Keratinocyte (primary cell): ENCODE results near the gene DMRTA2. TPM values are rescaled to one million over a fixed set of nuclear protein-coding genes. Genes with fewer than 3 reads are reported as not detected.

Experiments used
- DNase-seq: peaks from one replicate; pipeline ENCODE4 v3.0.0-alpha.2; 2011; ENCODE audit warnings: low read depth, missing footprints, low spot score
- FAIRE-seq: peaks from 2 replicates; lab custom pipeline; 2011; peaks lifted over from hg19 to GRCh38; lab: Jason Lieb, UNC
- H2AFZ ChIP-seq: 2 replicates; pipeline ENCODE4 v1.6.0; 2012; ENCODE audit warnings: low read length, control low read depth, inconsistent platforms; ENCODE audit not compliant: control insufficient read depth
- H3K27ac ChIP-seq: 2 replicates; pipeline ENCODE4 v1.5.1; 2011; ENCODE audit warnings: low read length; ENCODE audit not compliant: control insufficient read depth, insufficient read depth
- H3K27me3 ChIP-seq: 3 replicates; pipeline ENCODE4 v1.6.0; 2011; ENCODE audit warnings: low read length; ENCODE audit not compliant: control insufficient read depth, insufficient read depth; ENCODE audit errors: extremely low read depth
- H3K36me3 ChIP-seq, 2 experiments: 2 replicates in 1 of 2; 3 replicates in 1 of 2; pipeline ENCODE4 v1.5.1; 2011; ENCODE audit warnings: low read length in 2 of 2, mild to moderate bottlenecking in 1 of 2; ENCODE audit not compliant: control insufficient read depth in 2 of 2, insufficient read depth in 2 of 2; ENCODE audit errors: extremely low read depth in 1 of 2
- H3K4me1 ChIP-seq: 3 replicates; pipeline ENCODE4 v1.5.1; 2011; ENCODE audit warnings: low read length; ENCODE audit not compliant: control insufficient read depth, insufficient read depth; ENCODE audit errors: extremely low read depth
- H3K4me2 ChIP-seq: 3 replicates; pipeline ENCODE4 v1.6.0; 2011; ENCODE audit warnings: low read depth, low read length; ENCODE audit not compliant: control insufficient read depth, insufficient read depth; ENCODE audit errors: extremely low read depth
- H3K4me3 ChIP-seq, 3 experiments: fragments of 200-600 bp in 1 of 3; sonication (generic) in 1 of 3; 2 replicates in 2 of 3; 3 replicates in 1 of 3; pipeline ENCODE4 v1.5.1; 2011 to 2016; ENCODE audit warnings: low read length in 3 of 3, mild to moderate bottlenecking in 3 of 3, control low read depth in 2 of 3, inconsistent platforms in 1 of 3, low read depth in 1 of 3, mixed read lengths in 1 of 3, mixed run types in 1 of 3, moderate library complexity in 1 of 3; ENCODE audit not compliant: control insufficient read depth in 2 of 3, insufficient read depth in 2 of 3; ENCODE audit errors: extremely low read depth in 1 of 3
- H3K79me2 ChIP-seq: 2 replicates; pipeline ENCODE4 v1.6.0; 2012; ENCODE audit warnings: low read length; ENCODE audit not compliant: control insufficient read depth, insufficient read depth
- H3K9ac ChIP-seq: 3 replicates; pipeline ENCODE4 v1.6.0; 2011; ENCODE audit warnings: low read length; ENCODE audit not compliant: control insufficient read depth, insufficient read depth; ENCODE audit errors: extremely low read depth
- H3K9me1 ChIP-seq: 3 replicates; pipeline ENCODE4 v1.6.0; 2011; ENCODE audit warnings: low read length; ENCODE audit not compliant: control insufficient read depth, insufficient read depth; ENCODE audit errors: extremely low read depth
- H3K9me3 ChIP-seq: 2 replicates; pipeline ENCODE4 v1.5.1; 2012; ENCODE audit warnings: low read depth, low read length; ENCODE audit not compliant: control insufficient read depth
- H4K20me1 ChIP-seq: 3 replicates; pipeline ENCODE4 v1.6.0; 2011; ENCODE audit warnings: low read length; ENCODE audit not compliant: control insufficient read depth, insufficient read depth; ENCODE audit errors: extremely low read depth
- EZH2 ChIP-seq: IDR thresholded peaks from one replicate; pipeline ENCODE4 v1.6.1; 2012; ENCODE audit warnings: inconsistent platforms, mild to moderate bottlenecking, low read length, moderate library complexity
- dilution Hi-C: fragments of 300-500 bp; cut with MboI; formaldehyde crosslinking; loops from one replicate; pipeline ENCODE4 v1.7.0; 2020; ENCODE audit warnings: low sequenced_read_pairs; ENCODE audit not compliant: extremely low pct_ligation_motif_present
- polyA plus RNA-seq, 5 experiments: library from polyadenylated mRNA; depleted of rRNA in 3 of 5; stranded (reverse) in 3 of 5; stranded (forward) in 1 of 5; unstranded in 1 of 5; fragments of >200 nt; gene quantifications; 1 replicate in 1 of 5; 2 replicates in 3 of 5; 3 replicates in 1 of 5; pipeline versions ENCODE4 v1.2.1 to v1.2.3, GENCODE V29; 2011 to 2012; ENCODE audit warnings: missing spikeins in 2 of 5, low read depth in 1 of 5, low replicate concordance in 1 of 5
- TF ChIP-seq, protein P1 (sequence below), 3 experiments: IDR thresholded peaks in 1 of 3; conservative IDR thresholded peaks in 1 of 3; optimal IDR thresholded peaks in 1 of 3; 2 replicates in 2 of 3; 3 replicates in 1 of 3; pipeline versions ENCODE3 to v1.5.1; 2011; ENCODE audit warnings: low read length in 3 of 3, mild to moderate bottlenecking in 3 of 3, moderate library complexity in 2 of 3, control low read depth in 1 of 3, inconsistent platforms in 1 of 3; ENCODE audit not compliant: insufficient read depth in 2 of 3; ENCODE audit errors: extremely low read depth in 1 of 3

The DMRTA2 gene
- polyA plus RNA-seq, 1 donor (not counting 4 experiments of a cell fraction or from before 2014, with no cell fraction given) = 0.01 TPM

DNA sequence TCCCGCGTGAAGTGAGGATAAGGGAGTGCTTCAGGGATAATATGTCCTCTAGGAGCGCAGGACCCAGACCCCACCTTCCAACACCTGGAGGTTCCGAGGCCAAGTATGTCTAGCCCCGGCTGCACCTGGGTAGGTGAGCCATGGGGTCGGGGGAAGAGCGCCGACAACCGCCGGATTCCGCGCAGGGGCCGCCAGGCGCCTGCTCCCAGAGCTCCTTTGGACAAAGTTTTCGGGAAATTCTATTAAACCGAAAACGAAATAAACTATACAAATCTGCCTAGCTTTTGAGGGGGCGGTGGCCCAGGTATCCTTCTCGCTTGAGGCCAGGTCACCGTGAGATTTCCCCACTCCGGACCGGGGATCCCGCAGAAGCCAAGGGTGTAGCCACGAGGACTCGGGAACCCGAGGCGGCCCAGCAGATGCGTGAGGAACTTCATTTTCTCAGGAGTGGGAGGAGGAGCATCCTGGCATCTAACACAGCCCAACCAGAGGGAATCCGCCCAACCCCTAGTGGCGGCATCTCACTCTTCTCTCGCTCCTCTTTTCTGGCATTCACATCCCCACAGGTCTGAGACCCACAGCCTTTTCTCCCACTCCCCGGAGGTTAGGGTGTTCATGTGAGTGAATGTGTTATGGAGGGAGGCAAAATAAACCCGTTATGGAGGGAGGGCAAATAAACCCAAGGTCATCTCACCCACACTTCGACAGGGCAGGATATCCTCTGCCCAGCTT, 2.3 kb upstream of the DMRTA2 start:
- TF ChIP-seq EZH2 = no peak
- TF ChIP-seq, protein P1, sequence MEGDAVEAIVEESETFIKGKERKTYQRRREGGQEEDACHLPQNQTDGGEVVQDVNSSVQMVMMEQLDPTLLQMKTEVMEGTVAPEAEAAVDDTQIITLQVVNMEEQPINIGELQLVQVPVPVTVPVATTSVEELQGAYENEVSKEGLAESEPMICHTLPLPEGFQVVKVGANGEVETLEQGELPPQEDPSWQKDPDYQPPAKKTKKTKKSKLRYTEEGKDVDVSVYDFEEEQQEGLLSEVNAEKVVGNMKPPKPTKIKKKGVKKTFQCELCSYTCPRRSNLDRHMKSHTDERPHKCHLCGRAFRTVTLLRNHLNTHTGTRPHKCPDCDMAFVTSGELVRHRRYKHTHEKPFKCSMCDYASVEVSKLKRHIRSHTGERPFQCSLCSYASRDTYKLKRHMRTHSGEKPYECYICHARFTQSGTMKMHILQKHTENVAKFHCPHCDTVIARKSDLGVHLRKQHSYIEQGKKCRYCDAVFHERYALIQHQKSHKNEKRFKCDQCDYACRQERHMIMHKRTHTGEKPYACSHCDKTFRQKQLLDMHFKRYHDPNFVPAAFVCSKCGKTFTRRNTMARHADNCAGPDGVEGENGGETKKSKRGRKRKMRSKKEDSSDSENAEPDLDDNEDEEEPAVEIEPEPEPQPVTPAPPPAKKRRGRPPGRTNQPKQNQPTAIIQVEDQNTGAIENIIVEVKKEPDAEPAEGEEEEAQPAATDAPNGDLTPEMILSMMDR (optimal IDR thresholded peaks at IDR 0.05 in 1 of 3, IDR thresholded peaks at IDR 0.05 in 1 of 3, conservative IDR thresholded peaks at IDR 0.05 in 1 of 3; ENCODE audit: extremely low read depth in 1 of 3, insufficient read depth in 2 of 3, low read length in 3 of 3) = peak in 2 of 3 experiments; percentile 13 to 23
- H3K79me2 ChIP-seq = no peaks in the 10 kb centered on the region
- DNase-seq = no peak
- FAIRE-seq = no peak
- H3K9ac ChIP-seq = no peak overlapping the region
- no peaks in the 10 kb centered on the region for H3K36me3 ChIP-seq
- dilution Hi-C loops = no loop called here
- H3K4me3 ChIP-seq = no peak overlapping the region
- no peak overlapping the region for H3K27ac ChIP-seq
- H2AFZ ChIP-seq = no peak overlapping the region
- no peaks in the 10 kb centered on the region for H3K9me3 ChIP-seq
- H3K27me3 ChIP-seq = peaks cover 98% of the 10 kb centered on the region
- H3K4me1 ChIP-seq = peaks cover 5% of the 10 kb centered on the region
- no peaks in the 10 kb centered on the region for H3K9me1 ChIP-seq
- no peak overlapping the region for H3K4me2 ChIP-seq
- H4K20me1 ChIP-seq = peaks cover 7% of the 10 kb centered on the region

GRCh38 chr1:50424884-50425375, 1.7 kb upstream of the DMRTA2 start:
- H3K9me1 ChIP-seq = no peaks in the 10 kb centered on the region
- H4K20me1 ChIP-seq = peaks cover 9% of the 10 kb centered on the region
- H3K4me3 ChIP-seq = no peak overlapping the region
- FAIRE-seq = no peak
- dilution Hi-C loops = no loop called here
- no peak overlapping the region for H3K9ac ChIP-seq
- no peak overlapping the region for H2AFZ ChIP-seq
- no peaks in the 10 kb centered on the region for H3K79me2 ChIP-seq
- H3K27me3 ChIP-seq = peaks cover 98% of the 10 kb centered on the region
- H3K9me3 ChIP-seq = no peaks in the 10 kb centered on the region
- TF ChIP-seq EZH2 = no peak
- no peaks in the 10 kb centered on the region for H3K36me3 ChIP-seq
- peaks cover under 1% of the 10 kb centered on the region for H3K4me1 ChIP-seq
- no peak for DNase-seq
- H3K27ac ChIP-seq = no peak overlapping the region
- no peak overlapping the region for H3K4me2 ChIP-seq
